Kasumi-1 (cell line): ENCODE data around the gene MFRP.
"Not testable (repeated sequence)": the region's sequence is repeated elsewhere in the genome, so short reads cannot be mapped to it uniquely, and the experiment has no call there.

Experiments used
- DNase-seq, 2 experiments: peaks; one replicate each; lab custom pipeline; 2025; lab: John Stamatoyannopoulos, UW

The MFRP gene

DNA sequence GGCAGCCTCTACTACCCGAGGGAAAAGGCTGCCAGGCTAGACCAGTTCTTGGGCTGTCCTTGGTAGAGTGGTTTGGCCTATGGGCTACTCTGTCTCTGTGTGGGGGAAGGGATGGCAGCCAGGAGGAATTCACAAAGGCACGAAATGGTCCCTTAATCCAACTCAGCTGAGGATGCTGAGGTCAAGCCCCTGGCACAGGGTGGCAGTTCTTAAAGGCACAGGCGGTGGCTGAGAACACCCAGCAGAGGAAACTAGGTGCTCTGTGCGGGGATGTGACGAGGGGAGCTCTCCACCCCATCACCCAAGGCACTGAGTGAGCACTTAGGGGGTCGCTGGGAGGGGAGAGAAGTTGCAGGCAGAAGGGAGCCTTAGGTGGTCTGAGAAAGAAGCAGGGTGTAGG is at the start of gene MFRP:
TSS of gene MFRP (minus strand) at position 101 of the 400 bp plus-strand sequence. CDS start 192 bp downstream, outside the sequence.
- no peak for DNase-seq

DNA sequence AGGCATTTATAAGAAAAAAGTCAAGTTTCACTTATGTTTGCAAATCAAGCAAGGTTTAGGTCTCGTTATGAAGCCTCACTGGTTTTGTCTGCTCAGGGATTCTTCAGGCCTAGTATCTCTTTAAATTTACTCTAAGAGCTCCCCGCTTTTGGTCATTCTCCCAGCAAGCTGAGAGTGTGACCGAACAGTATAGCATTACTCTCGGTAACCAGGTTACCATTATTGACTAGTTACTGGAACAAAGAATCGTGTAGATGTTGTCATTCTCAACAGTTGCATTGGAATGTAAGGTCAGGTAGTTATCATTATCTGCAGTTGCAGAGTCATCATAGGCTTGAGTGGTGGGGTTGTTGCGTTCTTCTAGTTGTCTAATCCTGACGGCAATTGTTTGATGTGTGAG is 44.8 kb upstream of the MFRP start:
- no peak for DNase-seq

- DNase-seq = peak in 1 of 2 experiments; percentile 41
These were observed 43.2 kb upstream of the MFRP start for GRCh38 chr11:119389611-119390254.

DNA sequence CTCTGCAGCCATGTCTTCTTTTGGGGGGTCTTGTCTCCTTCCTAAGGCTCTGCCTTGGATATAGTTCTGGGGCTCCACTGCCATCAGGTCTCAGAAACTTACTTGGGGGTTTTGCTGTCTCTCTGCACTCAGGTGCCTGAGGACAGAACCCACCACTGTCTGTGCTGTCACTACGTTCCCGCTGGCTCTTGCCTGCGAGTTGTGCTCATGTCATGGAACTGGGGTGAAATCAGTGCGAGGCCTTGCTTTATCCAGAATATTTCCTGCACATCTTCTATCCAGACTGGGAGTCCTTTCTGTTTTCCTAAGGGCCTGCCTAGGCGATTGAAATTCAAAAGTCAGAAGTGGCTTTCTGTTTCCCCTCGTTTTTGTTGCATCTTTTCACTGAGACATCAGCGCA is 41.6 kb upstream of the MFRP start:
- no peak for DNase-seq

- no peak for DNase-seq
These were observed 37.8 kb upstream of the MFRP start for GRCh38 chr11:119384332-119384731.

GRCh38 chr11:119382513-119382912 is 36.0 kb upstream of the MFRP start:
- not testable (repeated sequence) for DNase-seq

DNA sequence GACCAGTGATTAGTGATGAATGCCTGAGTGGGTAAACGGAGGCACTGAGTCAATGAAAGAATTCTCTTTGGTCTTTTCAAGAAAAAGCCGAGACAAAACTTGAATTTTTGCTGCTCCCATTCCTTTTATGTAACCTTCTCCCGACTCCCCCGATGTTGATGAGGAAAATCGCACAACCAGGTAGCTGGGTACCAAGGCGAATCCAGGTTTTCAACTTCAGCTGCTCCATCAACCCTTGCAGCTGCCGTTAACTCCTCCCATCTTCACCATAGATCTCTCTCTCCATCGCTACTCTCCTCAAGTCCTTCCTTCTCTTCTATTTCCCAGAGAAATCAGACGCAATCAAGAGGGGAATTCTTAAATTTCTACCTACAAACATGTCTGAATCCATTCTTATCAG is 35.6 kb upstream of the MFRP start:
- DNase-seq = peak in 1 of 2 experiments; percentile 9

DNA sequence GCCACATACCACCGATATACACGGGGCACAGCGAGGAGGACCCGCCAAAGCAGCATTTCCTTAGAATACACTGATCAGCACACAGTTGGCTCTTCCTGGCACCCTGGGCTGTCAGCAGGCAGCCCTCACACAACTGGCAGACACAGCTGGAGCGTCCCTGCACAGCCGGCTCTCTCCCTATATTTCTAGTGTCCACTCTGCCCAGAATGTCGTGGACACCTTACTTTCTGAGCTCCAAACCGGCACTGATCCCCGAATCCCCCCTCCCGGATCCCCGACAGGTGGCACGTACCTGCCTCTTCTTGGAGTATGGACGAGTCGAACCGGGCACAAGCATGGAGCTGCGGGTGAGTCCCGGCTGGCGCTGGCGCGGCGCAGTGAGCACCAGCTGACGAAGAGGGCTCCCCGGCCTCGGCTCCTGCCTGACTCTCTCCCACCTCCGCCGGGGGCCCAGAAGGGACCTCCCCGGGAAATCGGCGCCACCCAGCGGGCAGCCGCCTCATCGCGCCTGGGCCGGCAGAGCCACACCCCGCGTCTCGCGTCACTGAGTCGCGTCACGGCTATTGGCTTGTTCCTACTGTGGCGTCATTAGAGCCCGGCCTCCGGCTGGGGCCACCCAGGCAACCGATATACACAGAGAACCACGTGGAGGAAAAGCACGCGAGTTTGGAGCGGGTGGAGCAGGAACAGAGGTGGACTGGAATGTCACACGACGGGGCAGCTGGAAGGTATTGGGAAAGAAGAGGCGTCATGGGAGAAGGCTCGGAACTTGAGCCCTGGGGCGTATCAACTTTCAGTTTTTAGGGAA is 34.9 kb upstream of the MFRP start, which contains the start of gene USP2:
TSS of gene USP2 (minus strand) at position 510 of the 808 bp plus-strand sequence. CDS start 8,210 bp downstream, outside the sequence.
- peak; percentile 93 for DNase-seq

- peak; percentile 25 to 44 for DNase-seq
These were observed 34.3 kb upstream of the MFRP start for GRCh38 chr11:119380827-119381180.

GRCh38 chr11:119380160-119380826 is 33.8 kb upstream of the MFRP start:
- DNase-seq = no peak

- no peak for DNase-seq
These were observed 32.5 kb upstream of the MFRP start for GRCh38 chr11:119378851-119379465.

- no peak for DNase-seq
These were observed 31.6 kb upstream of the MFRP start for GRCh38 chr11:119377961-119378667.

DNA sequence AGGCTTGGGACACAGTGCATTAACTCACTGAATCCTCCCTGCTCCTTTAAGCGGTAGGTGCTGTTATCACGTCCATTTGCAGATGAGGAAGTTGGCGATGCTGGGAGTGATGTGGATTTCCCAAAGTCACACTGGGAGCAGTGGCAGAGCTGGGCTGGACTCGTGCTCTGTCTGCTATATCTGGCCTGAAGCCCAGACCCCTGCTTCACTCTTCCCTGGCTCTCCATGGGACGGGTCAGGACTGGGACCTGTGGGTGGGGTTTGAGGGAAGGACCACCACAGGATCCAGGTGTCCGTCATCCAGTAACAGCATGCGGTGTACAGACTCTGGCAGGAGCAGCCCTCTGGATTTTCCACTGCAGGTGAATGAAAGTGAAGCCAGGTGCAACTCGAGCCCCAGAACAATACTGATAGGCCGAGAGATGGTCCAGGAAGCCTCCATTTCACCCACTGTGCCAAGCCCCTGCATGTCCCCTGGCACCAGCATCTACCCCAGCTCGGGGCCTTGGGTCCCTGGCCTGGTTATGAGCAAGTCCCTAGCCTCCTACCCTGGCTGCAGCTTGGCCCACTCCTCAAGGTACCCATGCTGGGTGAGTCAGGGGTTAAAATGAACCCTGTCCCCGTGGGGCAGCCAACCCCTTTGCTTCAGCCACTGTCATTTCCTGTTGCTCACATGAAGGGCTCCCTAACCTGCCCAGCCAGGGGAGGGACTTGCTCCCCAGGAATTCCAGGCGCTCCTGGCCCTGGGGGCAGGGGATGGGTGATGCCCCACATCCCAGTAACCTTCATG is 30.8 kb upstream of the MFRP start:
- no peak for DNase-seq

GRCh38 chr11:119376197-119376847 is 29.8 kb upstream of the MFRP start:
- DNase-seq = no peak

- DNase-seq = no peak
These were observed 29.1 kb upstream of the MFRP start for GRCh38 chr11:119375337-119376196.

GRCh38 chr11:119374632-119375336 is 28.3 kb upstream of the MFRP start:
- no peak for DNase-seq

DNA sequence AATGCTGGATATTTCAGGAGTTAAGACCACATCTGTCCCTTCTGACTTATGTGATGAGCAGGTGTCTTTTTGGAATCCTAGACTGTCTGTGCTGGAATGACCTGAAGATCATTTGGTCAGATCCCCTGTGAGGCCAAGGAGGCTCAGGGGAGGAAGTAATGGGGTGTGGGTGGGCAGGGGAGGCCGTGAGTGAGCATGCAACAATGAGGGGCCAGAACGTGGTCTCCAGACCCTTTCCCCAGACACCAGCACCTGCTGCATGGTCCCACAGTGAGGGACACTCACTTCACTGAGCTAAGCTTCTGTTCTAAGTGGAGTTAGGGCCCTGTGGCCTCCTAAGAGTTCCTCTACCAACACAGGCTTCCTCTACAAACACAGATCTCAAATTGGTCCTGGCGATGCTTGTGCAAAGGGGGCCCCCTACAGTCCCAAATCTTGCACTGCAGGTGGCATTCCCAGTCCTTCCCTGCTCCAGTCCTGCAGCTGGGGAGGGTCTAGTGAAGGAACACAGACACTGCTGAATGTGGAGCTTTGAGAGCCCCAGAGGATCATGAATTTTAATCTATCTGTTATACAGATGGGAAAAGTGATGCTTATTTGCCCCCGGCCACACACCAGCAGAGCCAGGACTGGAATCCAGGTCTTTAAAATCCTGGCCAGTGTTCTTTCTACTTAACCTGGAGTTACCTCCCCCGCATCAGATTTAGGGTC is 27.6 kb upstream of the MFRP start:
- peak; percentile 75 to 82 for DNase-seq
